GM18870 (cell line): ENCODE results near the gene CRACR2B.
A peak's percentile ranks its signal among the peaks of the same experiment; 100 is the strongest.

Experiments used
- ATAC-seq: cut with Tn5 transposase; IDR thresholded peaks from one replicate; pipeline ENCODE4 v1.9.1; 2021; ENCODE audit warnings: moderate library complexity; ENCODE audit not compliant: unreplicated experiment

The CRACR2B gene

DNA sequence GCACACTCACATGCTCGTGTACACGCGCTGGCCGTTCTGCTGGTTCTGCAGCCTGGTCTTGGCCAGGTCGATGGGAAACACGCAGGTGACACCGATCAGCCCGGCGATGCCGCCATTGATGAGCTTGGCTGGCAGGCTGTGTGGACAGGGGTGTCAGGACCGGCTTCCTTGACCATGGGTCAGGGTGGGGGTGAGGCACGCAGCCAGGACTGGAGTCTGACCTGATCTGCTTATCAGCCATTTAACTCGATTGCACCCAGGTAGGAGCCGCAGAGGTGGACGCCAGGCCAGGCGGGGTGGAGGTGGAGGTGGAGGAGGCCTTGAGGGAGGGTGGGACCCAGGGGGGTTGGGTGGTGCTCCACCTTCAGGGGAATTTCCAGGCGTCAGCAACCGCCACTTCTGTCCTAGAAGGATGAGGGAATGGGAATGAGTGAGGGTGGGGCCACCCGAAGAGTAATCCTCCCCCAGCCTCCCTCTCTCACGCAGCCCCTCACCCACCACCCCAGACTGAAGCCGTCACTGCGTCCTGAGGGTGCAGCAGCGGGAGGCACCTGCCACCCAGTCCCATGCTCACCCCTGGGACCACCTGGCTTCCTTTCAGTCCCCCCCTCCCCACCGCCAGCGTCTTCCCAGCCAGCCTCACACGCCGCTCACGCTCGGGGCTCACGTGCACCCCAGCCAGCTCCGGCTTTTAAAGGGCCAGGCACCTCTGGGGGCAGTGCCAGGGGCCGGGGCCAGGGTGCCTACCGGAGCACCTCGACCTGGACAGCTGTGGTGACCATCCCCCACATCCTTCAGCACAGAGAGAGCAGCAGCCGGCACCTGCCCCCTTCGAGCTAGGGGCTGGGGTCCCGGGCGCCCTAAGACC lies 32.7 kb upstream of the CRACR2B start:
- ATAC-seq, result no peak

DNA sequence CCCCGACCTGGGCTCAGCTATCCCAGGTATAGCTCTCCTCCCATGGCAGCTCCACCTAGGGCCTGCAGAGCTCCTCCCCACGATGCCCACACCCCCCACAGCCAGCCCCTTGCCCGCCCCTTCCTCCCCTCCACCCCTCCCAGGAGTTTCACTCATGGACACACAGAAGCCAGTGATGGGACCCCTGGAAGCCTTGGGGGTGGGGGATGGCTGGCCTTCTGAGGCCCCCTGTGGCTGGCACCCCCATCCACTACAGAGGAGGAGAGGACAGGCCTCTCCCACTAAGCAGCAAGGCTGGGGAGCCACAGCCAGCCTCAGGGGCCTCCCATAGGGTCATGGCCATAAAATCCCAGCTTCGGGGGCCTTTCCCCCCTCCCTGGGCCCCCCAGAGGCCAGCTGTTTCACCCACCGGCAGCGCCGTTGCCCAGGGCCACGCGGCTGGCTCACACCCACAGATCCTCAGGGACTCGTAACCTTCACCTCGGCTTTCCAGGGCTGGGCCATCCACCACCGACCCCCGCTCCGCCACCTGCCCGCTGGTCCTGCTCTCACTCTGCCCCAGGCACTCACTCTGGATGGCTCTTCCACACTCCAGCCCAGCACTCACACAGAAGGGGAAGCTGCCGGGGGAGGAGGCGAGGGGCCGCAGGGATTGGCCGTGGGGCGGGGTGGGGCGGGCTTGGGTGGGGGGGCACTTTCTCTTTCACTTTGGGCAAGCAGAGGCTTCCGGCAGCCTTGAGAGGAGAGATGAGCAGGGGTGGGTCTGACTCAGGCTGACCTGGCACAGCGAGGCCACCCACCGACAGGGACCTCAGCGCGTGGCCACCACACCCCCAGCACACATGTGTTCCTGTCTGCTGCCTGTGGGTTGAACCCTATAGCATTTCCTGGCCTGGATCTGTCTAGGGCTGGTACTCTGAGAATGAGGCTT lies 31.8 kb upstream of the CRACR2B start:
- no peak for ATAC-seq

DNA sequence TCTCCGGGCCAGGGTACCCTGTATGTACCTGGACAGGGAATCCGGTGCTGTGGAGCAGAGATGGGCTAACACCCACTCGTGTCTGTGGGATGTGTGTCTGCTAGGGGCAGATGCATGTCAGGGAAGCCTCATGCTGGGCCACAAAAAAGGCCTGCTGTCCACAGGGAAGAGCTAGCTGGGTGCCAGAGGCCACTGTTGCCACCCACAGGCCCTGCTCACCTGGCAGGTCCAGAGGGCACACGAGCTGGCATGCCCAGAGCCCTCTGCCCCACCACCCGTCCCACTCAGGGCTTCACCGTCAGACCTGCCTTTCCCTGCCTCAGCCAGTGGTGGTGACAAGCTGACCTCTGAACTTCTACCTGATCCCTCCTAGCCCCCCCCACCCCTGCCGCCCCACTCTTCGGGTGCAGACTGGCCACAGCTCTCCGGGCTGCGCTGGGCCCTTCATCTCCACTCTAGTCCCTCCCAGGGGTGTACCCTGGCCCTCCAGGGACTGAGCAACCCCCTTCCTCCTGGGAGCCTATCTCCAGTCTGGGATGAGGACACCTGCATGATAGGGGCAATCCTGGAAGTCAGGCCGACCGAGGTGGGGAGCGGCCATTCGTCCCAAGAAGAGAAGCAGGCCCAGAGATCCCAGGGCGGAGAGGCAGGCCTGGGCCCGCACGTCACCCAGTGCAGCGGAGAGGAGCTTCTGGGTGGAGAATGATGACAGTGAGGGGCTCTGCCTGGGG lies 31.0 kb upstream of the CRACR2B start:
- ATAC-seq, result no peak

DNA sequence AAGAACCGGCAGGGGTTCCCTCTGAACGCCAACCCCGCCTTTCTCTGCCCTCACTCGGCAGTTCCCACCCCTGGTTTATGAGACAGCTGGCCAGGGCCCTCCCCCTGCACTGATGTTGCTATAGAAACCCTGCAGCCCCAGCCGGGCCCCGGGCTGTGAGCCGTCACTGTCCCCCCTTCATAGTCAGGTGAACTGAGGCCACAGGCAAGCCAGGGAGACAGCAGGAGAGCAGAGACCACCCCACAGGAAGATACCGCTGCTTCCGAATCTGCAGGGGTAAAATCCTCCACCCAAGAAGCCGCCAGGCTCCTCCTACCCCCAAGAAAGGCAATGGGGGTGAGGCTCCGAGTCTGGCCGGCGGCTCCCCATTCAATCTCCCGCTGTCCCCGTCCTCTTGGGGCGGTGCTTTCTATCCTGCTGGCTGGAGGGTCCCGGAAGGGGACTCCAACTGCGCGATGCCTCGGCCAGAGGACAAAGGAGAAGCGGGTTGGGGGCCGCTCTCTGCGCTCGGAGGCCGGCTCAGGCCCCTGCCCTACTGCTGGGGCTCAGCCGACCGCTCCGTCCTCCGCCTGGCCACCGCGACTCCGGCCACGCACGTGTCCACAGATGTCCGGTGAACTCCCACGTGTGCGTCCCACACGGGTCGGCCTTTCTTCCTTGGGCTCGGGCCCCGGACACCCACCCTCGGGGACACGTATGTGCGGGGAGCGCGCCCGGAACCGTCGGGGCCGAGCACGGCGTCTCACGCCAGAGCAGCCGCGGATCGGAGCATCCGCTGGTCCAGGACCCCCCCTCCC lies 30.2 kb upstream of the CRACR2B start:
- peak; percentile 44 for ATAC-seq

DNA sequence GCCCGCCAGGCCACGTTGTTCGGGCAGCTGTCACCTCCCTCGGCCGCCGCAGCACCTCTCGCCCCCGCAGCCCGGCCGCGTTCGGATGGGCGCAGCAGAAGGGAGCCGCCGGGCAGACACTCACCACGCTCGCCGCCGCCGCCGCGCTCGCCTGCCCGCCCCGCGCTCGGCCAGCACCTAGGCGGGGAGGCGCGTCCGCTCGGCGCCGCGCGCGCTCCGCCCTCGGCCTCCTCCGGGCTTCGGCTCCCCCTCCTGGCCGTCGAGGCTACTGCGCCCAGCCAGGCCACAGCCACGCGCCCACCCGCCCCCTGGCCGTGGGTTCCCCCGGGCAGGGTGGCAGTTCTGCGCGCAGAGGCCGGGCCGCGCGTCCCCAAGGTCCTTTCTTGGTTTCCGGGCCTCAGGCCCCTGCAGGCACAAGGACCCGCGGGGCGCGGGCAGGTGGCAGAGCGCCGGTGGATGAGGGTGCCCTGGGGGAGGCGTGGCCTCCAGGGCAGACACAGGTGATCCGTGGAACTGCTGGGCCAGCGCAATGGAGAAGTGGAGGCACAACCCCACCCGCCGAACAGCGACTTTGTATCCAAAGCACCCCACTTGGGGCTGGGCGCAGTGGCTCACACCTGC lies 29.5 kb upstream of the CRACR2B start, which contains the start of gene SLC25A22:
TSS of gene SLC25A22 (minus strand) at position 189 of the 621 bp plus-strand sequence. CDS start 3,275 bp downstream, outside the sequence.
- ATAC-seq, result no peak

DNA sequence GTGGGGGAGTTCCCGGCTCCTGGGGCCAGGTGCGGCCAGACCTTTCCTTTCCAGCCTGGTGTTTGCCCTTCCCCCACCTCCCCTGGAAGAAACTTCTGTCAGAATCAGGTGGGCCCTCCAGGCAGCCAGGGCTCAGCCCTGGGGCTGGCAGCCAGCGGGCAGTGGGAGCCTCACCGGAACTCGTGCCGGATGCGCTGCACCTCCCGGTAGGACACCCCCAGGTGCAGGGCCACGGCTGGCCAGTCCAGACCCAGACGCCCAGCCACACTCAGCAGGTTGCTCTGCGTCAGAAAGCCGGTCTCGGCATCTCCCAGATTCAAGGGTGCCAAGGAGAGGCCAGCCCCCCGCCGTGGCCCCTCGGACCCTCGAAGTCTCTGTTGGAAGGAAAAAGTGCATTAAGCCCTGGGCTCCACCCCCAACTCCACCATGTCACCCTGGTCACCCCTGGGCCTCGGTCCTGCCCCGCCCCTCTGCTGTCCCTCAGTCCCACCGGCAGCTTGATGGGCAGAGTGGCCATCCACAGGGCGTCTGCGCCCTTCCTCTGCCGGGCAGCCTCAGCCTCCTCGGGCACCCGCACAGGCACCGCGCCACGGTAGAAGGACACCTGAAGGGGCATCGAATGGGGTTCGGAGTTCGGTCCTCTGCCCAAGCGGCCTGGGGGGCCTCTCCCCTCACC lies 27.9 kb upstream of the CRACR2B start:
- no peak for ATAC-seq

DNA sequence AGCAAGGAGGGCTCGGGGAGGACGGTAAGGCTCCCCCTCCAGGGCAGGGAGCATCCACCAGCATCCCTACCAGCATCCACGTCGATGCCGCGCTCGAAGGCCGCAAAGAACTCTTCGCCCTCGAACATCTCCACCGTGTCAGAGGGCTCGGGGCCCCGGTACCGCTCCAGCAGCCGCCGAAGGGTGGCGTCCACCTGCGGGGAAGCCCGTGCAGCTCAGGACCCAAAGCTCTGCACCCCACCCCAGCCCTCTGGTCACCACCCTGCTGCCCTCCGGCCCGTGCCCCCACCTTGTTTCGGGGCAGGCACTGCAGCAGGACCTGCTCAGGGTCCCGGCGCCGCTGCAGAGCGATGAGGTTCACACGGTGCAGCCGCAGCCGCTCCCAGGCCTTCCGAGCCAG lies 27.2 kb upstream of the CRACR2B start:
- ATAC-seq, result no peak

DNA sequence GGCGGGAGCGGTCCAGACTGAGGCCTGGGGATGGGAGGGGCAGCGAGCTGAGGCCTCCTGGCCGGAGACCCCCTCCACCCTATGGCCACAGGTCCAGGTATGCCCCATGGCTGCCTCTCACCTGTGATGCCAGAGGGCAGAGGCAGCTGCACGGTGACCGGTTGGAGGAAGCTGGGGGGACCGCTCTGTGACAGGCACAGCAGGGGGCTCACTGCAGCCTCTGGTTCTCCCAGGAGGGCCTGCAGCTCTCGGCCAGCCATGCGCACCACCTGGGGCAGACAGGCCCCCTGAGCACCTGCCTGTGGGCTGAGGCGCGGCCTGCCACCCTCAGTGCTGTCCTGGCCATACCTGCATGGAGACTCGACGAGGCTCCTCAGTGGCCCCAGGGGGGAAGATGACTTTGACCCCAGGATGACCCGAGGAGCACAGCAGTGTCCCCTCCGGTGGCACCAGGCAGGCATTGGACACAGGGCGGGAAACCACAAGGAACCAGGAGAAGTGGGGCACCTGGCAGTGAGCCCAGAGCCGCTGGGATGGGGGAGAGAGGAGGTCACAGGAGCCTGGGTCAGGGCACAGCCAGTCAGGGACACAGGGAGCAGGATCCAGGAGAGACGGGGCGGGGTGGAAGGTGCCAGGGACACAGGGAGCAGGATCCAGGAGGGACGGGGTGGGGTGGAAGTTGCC lies 26.5 kb upstream of the CRACR2B start:
- no peak for ATAC-seq

DNA sequence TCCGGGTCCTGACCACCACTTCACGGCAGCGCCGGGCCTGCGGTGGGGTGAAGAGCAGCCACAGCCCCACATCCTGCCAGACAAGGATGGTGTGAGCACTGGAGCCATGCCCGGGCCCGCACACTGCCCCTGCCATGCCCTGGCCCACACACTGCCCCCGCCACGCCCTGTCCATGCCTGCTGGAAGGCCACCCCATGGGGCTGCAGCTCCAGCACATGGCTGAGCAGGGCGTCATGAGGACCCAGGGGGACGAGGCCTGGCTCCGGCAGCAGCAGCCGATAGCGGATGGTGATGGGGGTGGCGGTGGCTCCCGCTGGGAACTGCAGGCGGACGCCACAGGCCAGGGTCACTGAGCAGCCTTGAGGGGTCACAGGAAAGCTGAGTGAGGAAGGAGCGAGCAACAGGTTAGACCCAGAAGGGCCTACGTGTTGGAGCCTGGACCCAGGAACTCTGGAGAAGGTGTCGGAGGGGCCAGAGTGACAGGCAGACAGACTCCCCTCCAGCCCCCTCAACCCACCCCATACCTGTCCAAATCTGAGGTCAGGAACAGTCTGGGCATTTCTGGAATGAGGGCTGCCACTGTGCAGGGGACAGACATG lies 25.6 kb upstream of the CRACR2B start:
- ATAC-seq, result no peak

DNA sequence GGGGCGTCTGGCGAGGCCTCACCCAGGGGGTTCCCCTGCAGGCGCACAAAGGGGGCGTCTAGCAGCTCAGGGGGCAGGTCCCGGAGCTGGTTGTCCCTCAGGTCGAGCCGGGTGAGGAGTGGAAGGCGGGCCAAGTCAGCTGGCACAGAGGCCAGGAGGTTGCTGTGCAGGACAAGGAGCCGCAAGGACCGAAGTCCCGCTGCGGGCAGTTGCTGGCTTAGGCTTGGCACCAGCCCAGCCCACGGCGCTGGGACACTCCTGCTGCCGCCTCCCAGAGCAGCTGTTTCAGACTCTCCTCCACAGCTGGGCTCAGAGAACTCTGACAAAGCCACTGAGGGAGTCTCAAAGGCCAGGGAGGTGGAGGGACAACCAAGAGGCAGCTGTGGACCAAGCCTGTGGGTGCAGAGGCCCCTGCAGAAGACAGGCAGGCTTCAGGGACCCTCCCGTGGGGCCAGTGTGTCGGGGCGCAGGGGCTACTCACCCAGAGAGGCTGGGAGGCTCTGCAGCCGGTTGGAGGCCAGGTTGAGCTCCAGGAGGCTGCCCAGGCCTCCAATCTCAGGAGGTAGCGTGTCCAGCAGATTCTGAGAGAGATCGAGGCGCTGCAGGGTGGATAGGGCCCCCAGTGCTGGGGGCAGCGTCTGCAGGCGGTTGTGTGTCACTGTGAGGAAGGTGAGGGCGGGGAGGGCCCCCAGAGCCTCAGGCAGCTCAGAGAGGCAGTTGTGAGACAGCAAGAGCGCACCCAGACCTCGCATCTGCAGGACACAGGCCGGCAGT lies 24.8 kb upstream of the CRACR2B start:
- ATAC-seq, result no peak

DNA sequence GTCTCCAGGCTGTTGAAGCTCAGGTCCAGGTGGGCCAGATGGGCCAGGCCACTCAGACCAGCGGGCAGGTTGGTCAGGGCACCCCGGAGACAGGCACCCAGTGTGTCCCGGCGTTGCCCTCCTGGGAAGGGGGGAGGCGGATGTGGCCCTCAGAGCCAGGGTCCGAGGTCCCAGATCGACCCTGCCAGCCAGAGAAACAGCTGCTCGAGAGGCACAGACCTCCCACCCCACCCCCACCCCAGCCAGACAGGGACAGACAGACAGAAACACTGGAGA lies 24.3 kb upstream of the CRACR2B start:
- no peak for ATAC-seq

DNA sequence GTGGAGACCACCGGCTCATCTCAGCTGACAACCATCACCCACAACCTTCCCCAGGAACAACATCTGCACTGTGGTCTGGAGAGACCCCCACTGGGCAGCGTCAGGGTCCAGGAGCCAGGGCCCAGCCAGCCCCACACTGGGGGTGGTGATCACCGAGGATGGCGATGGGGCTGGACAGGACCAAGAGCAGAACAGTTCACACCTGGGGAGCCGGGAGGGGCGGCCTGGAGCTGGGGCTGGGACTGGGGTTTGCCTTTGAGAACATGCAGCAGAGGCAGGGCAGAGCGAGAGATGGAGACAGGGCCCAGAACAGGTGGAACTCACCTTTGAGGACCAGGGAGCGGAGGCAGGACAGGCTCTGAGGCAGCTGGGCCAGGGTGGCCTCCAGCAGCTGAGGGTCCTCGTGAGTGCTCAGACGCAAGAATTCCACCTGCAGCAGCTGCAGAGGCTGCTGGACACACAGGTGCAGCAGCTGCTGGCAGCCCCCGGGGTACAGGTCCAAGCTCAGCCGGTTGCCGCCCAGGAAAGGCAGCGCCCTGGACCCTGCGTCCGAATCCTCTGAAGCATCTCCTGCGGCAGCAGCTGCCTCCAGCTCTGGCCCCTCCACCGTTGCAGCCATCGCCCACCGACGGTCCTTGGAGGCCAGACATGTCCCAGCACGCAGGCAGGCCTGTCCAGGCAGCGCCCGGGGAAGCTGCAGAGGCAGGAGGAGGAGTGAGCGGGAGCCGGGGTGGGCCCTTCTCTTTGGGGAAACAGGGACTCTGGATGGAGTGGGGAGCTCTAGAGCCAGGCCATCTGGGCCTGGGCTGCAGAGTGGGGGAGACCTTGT lies 23.7 kb upstream of the CRACR2B start:
- no peak for ATAC-seq

DNA sequence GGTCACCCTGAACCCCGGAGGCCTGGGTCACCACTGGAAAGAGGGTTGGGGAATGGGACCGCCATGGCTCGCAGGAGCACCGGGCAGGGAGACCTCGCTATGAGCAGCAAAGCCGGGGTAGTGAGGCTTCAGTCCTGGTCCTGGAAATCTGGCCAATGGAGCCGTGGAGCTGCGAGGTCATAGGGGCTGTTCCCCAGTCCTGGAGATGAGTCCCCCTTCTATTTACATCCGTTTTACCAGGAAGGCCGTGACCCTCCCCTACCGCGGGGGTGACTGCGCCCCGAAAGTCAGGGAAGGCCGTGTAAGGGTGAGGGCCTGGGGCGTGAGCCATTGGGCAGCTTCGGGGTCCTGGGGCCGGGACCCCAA lies 23.1 kb upstream of the CRACR2B start:
- ATAC-seq, result no peak

DNA sequence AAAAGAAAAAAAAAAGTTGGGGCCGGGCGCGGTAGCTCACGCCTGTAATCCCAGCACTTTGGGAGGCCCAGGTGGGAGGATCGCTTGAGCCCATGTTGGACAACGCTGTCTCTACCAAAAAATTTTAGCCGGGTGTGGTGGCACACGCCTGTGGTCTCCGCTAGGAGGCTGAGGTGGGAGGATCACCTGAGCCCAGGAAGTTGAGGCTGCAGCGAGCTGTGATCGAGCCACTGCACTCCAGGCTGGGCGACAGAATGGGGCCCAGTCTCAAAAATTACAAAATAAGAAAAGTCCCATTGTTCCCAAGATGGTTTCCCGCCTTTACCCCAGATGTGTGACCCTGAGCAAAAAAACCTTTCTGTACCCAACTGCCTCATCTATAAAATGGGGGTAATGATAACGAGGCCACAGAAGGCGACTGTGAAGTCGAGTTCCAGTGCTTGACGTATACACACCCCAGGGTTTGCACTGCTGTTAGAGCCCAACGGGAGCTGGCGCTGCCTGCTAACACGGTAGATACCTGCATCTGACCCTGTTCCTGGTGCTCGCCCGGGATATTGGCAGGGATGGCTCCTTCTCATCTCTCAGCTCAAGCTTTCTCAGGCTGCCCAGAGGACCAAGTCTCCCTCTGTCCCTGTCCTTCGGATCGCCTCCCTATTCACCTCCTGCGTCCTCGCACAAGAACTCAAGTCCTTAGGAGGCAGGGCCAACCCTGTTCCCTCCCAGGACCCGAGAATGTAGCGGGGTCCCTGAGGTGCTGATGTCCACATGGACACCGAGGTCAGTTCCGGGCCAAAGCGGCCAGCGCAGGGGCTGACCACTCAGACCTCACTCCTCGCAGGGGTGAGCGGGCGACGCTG lies 19.1 kb upstream of the CRACR2B start:
- ATAC-seq, result no peak

DNA sequence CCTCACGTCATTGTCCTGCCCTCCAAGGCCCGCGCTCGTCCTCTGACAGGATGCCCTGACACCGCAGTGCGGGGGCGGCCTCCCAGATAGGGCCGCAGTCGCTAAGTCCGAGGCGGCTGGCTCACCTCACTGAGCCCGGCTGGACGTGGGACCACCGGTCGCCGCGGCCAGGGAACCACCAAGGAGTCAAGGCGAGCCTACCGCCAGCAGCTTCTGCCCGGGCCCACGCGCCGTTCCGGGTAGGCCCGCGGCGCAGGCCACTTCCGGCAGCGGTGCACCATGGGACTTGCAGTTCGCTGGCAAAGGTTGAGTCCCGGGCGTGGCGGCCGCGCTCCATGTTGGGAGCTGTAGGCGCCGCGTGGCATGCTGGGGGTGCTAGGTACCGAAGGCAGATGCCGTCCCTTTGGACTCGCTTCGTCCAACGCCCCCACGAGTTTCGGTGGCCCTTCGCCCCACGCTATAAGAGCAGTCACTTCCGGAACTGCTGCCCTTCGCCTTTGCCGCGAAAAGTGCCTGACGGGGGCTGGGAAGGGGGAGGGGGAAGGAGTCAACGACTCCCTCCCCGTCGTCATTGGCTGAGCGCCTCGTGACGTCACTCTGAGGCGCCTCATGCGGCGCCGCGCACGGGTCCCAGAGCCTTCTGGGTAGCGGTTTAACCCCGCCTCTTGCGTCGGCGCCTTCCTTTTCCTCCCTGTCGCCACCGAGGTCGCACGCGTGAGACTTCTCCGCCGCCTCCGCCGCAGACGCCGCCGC lies 18.3 kb upstream of the CRACR2B start, which contains the start of gene RPLP2:
TSS of gene RPLP2 (plus strand) at position 681 of the 753 bp plus-strand sequence. CDS start 268 bp downstream, outside the sequence.
- ATAC-seq, result peak; percentile 57
